NCI-H2107 treated with DMSO at 0.1 percent for 48 hours (cell line): ENCODE data around the gene GPR42.

ENCODE experiments used
- DNase-seq: peaks from one replicate; lab custom pipeline; 2025; ENCODE audit not compliant: unreplicated experiment; lab: John Stamatoyannopoulos, UW

GPR42 gene

GRCh38 chr19:35370722-35371121 is at the start of gene GPR42:
Gene GPR42 (plus strand): TSS chr19:35371068. CDS start chr19:35371360, 292 bp downstream.
- no peak for DNase-seq

DNA sequence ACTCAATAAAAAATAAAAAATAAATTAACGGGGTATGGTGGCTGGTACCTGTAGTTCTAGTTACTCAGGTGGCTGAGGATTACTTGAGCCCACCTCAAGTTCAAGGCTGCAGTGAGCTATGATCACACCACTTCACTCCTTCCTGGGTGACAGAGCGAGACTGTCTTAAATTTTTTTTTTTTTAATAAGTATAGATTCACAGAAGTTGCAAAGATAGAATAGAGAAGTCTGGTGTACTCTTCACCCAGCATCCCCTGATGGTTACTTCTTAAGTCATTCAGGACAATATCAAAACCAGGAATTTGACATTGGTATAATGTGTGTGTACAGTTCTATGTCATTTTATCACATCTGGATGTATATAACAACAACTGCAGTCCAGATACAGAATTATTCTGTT is 49.6 kb upstream of the GPR42 start:
- DNase-seq, result no peak

GRCh38 chr19:35322014-35322413 is 48.9 kb upstream of the GPR42 start:
- DNase-seq, result no peak

DNA sequence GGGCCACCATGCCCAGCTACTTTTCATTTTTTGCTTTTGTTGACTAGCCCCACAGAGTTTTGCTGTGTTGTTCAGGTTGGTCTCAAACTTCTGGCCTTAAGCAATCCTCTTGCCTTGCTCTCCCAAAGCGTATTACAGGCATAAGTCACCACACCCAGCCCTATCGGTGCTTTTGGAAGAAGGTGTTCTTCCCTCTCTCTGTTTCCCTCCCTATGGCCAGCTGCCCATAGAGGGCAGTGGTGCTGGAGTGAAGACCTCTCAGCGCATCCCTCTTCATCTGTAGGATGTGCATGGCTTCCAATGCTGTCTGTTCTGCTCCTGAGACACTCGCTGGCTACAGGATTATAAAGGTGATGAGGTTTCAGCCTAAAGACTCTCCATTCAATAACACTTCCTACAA is 43.2 kb upstream of the GPR42 start:
- no peak for DNase-seq

DNA sequence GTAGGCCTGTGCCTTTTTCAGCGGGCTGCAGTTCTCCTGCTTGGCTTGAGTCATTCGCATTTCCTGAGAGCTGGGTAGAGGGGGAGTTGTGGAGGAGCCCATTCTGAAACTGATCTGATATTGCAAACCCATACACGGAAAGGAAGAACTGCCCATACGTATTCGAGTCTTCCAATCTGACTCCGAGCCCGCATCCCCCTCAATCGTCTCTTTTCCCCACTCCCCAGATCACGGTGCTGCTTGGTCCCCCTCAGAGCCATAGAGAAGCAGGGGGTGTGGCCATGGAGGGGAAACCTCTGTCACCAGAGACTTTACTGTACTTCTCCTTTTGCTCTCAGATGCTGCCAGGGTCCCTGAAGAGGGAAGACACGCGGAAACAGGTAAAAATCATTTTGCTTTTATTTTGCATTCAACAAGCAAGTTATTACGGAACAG is 42.0 kb upstream of the GPR42 start, which contains the start of gene CD22:
TSS of gene CD22 (plus strand) at position 337 of the 435 bp plus-strand sequence. CDS start 2,854 bp downstream, outside the sequence.
- no peak for DNase-seq

- DNase-seq, result no peak
Observed at GRCh38 chr19:35329323-35329722, 41.5 kb upstream of the GPR42 start.

DNA sequence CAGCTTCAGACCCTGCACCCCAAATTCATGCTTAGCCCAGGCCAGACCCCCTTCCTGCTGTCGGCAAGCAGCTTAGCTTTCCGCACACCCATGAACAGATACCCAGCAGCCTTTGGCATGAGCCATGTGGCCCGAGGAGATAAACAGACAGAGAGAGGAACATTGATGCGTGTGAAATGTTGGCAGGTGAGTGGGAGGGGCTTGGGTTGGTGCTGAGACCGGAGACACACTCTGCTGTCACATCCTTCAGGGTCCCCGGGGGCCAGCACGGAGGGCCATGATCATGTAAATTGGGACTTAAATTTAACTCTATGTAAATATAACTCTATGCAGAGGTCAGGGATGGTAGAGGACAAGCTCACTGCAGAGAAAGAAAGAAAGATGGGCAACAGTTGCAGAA is 40.4 kb upstream of the GPR42 start:
- no peak for DNase-seq

DNA sequence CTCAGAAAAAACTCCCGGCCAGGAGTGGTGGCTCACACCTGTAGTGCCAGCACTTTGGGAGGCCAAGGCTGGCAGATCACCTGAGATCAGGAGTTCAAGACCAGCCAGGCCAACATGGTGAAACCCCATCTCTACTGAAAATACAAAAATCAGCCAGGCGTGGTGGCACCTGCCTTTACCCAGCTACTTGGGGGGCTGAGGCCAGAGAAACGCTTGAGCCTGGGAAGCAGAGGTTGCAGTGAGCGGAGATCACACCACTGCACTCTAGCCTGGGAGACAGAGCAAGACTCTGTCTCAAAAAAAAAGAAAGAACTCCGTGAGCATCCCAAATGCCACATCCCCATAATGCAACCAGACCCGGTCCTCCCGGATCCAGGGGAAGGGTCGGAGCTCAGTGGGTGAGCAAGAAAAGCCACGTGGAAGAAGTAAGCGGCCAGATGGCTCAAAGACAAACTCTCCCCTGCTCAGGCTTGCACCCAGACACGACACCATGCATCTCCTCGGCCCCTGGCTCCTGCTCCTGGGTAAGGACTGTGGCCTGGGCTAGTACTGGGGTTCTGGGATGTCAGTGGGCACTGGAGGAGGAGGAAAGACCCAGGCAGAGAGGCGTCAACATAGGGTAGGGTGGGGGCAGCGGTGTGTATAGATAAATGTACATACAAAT is 39.2 kb upstream of the GPR42 start:
- DNase-seq, result no peak

DNA sequence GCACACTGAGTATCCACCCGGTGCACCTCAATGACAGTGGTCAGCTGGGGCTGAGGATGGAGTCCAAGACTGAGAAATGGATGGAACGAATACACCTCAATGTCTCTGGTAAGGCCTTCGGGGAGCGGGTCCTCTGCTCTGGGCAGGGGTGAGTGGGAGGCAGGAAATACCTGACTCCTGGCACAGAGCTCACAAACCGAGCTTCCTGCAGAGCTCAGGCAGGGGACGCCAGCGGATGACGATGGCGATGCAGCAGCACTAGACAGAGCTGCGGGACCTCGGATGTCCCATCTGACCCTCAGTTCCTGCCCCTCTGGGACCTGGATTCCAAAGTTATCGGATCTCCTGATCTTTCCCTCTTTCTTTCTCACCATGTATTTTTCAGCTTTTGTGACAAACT is 38.1 kb upstream of the GPR42 start:
- no peak for DNase-seq

GRCh38 chr19:35334144-35334753 is 36.6 kb upstream of the GPR42 start:
- DNase-seq, result no peak

- no peak for DNase-seq
Observed at GRCh38 chr19:35336166-35336955, 34.5 kb upstream of the GPR42 start.

DNA sequence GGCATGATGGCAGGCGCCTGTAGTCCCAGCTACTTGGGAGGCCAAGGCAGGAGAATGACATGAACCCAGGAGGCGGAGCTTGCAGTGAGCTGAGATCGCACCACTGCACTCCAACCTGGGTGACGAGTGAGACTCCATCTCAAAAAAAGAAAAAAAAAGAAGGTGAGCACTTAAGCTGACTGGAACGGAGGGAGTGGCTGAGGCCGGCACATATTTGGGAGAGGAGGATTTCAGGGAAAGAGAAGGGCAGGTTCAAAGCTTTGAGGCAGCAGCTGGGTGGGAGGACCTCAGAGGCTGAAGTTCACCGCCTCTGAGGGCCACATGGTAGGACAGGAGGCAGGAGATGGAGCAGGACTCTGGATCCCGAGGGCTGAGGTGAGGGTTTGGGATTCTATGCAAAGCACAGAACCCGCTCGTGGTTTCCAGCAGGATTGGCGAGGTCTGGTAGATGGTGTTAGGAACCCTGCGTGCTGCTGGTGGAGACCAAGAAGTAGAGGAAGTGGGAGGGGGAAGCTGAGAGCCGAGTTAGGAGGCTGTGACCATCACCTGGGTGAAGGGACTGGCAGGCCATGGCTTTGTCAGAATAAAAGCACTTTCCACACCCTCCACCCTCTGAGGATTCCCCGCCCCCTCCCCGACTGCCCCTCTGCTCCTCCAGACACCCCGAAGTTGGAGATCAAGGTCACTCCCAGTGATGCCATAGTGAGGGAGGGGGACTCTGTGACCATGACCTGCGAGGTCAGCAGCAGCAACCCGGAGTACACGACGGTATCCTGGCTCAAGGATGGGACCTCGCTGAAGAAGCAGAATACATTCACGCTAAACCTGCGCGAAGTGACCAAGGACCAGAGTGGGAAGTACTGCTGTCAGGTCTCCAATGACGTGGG is 33.5 kb upstream of the GPR42 start:
- no peak for DNase-seq

DNA sequence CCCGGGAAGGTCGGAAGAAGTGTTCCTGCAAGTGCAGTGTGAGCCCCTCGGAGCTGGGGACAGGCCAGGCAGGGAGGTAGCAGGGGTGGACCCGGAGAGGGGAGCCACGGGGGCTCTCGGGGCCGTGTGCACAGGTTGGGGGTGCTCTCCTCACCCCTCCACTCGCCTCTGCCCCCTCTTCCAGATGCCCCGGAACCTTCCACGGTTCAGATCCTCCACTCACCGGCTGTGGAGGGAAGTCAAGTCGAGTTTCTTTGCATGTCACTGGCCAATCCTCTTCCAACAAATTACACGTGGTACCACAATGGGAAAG is 32.9 kb upstream of the GPR42 start:
- no peak for DNase-seq

- no peak for DNase-seq
Observed at GRCh38 chr19:35340431-35340830, 30.4 kb upstream of the GPR42 start.

DNA sequence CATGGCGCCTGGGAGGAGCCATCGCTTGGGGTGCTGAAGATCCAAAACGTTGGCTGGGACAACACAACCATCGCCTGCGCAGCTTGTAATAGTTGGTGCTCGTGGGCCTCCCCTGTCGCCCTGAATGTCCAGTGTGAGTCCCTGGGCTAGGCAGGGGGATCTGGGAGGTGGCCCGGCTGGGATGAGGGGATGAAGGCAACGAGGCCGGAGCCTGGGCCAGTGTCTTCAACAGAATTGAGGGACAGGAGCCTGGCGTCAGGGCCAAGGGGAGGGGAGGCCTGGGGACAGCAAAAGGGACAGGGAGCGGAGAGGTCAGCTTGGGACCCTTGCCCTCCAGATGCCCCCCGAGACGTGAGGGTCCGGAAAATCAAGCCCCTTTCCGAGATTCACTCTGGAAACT is 29.9 kb upstream of the GPR42 start:
- DNase-seq, result no peak

GRCh38 chr19:35341565-35342225 is 29.2 kb upstream of the GPR42 start:
- no peak for DNase-seq

GRCh38 chr19:35342430-35342829 is 28.4 kb upstream of the GPR42 start:
- DNase-seq, result no peak

- no peak for DNase-seq
Observed at GRCh38 chr19:35344511-35345031, 26.3 kb upstream of the GPR42 start.

- no peak for DNase-seq
Observed at GRCh38 chr19:35345671-35346111, 25.2 kb upstream of the GPR42 start.
